Superior temporal gyrus (tissue), 1 donor: Measurements from ENCODE around the gene REXO1.
"Not testable (repeated sequence)": the region's sequence is repeated elsewhere in the genome, so short reads cannot be mapped to it uniquely, and the experiment has no call there.

Source experiments
- DNase-seq: peaks from one replicate; pipeline ENCODE4 v3.0.0-alpha.2; 2016; ENCODE audit errors: extremely low spot score

REXO1 gene

DNA sequence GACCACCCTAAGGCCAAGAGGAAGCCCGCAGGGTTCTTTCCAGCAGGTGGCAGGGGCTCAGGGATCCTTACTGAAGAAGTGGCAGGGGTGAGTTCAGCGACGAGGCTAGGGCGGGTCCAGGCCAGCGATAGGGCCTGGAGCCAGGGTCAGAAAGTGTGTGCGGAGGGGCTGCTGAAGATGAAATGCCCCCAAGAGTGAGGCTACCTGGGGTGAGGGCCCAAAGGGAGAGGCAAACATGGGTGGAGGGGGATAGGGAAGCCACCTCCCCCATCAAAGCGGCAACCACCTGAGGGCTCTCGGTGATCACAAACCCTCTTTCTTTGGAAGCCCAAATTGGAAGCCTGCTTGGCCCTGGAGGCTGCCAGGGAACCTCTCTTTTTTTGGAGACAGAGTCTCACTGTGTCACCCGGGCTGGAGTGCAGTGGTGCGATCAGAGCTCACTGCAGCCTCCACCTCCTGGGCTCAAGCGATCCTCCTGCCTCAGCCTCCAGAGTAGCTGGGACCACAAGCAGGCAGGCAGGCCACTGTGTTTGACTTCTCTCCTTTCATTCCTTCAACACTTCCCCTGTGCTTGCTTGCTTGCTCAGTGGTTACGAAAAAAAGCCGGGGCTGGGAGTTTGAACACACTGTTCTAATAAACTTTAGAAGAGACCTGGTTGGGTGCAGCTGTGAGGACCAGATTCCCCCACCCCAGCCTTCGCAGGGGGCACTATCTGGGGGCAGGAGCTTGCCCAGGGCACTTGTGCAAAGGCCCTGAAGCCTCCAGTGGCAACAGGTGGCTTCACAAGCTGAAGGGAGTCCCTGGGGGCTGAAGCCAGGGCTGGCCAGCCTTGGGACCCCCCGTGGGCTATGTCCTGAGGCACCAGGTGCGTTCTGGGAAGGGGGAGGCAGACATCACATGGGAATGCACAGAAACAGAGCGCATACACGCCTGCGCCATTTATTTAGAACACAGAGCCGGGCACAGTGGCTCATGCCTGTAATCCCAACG, 34.8 kb downstream of the REXO1 start:
- no peak for DNase-seq

DNA sequence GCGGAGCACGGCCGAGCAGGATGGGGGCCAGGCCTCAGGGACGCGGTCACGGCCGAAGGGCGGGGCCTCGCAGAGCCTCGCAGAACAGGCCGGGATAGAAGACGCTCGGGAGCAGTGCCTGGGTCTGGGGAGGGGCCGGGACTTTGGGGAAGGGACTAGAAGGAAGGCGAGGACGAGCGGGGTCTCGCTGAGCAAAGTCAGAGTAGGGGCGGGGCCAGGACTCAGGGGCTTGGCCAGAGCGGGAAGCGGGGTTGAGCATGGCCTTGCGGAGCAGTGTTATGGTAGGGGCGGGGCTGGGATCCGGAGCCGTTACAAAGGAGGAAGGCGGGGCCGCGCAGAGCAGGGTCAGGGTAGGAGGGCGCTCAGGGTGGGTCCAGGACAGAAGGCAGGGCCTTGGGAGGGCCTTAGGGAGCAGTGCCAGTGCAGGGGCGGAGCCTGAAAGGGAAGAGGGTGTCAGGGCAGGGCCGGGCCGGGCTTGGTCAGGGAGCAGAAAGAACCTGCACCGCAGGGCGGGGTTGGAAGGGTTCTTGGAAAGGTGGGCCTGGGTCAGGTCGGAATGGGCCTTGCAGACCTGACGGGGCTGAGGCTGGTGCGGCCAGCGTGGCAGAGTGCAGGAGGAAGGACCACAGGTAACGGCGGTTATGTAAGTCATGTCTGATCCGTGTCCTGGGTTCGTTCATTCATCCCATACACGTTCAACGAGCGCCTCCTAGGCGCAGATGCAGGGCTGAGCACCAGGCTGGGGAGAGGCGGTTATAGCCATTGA, 35.7 kb downstream of the REXO1 start:
- peak; percentile 60 for DNase-seq

DNA sequence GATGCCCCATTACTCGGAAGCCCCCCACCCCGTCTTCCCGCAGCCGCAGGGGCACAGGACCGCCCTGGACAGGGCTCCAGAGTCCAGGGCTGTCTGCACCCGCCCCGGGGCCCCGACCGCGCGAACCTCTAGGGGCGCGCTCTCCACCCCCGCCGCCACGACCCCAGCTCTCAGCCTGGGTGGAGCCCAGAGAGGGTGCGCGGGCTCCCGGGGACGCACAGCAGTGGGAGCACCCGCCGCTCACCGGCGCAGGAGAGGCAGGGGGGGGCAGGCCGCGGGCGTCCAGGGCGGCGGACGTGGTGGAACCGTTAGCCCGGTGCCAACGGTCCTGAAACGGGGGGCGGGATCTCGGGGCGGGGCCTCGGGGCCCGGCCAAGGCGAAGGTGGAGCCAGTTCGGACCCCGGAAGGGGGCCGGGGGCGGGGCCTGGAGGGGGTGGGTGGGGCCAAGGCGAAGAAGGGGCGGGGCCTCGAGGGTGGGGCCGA, 36.3 kb downstream of the REXO1 start, which contains the start of gene ATP8B3:
Gene ATP8B3 (minus strand): TSS at position 335 of the 484 bp plus-strand sequence. CDS start 540 bp downstream, outside the sequence.
- no peak for DNase-seq

DNA sequence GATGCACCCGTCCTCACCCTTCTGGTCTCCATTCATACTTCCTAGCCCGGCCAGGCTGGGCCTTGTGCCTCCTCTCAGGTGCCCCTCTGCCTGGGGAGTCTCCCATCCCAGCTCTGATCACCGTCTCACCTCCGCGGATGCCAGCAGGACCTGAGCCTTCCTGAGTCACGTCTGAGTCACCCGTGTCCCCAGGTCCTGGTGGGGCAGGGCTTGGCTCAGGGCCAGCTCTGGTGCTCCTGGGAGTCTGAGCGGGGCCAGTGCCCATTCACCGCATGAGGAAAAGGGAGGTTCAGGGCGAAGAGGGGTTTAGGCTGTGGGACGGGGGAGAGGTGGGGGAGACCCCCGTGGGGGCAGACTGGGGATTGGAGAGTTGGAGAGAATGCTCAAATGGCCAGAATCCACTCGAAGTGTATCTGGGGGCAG, 36.8 kb downstream of the REXO1 start:
- no peak for DNase-seq

DNA sequence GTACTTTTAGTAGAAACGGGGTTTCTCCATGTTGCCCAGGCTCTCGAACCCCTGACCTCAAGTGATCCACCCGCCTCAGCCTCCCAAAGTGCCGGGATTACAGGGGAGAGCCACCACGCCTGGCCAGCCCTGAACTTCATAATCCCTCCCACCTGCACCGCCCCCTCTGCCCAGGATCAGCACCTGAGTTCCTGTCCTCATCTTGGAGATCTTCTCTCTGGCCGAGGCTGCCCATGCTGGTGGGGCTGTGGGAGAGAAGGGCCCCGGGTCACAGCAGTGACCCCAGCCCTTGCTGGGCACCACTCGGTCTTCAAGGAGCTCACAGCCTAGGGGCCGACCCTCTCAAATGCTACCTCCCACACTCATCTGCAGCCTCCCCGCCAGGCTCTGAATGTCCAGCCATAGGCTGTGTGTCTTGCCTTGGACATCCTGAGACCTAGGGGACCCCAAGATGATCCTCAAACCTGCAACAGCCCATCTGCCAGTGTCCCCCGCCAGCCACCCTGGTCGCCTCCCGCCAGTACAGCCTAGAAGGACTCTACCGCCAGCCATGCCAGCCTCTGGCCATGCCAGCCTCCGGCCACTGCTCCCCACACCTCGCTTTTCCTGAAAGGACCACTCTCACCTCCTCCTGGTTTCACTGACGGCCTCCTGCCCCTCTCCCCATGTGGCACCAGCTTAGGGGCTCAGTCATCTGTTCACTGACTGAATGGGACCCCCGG, 37.7 kb downstream of the REXO1 start:
- no peak for DNase-seq

DNA sequence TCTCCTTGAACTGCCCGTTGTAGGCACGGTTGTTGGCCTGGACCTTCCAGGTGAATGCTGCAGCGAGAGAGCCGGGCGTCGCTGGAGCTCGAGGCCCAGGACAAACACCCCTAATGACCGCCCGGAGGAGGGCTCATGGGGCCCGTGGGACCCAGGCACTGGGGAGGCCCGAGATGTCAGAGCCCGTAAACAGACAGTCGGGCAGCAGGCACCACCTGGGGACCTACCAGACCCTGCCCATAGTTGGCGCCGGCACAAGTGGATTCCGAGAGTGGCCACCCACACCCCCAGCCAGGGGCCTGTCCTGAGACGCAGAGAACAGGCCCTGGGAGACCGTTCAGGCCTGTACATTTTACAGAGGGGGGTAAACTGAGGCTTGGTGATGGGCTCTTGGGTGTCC, 38.6 kb downstream of the REXO1 start:
- DNase-seq = no peak

DNA sequence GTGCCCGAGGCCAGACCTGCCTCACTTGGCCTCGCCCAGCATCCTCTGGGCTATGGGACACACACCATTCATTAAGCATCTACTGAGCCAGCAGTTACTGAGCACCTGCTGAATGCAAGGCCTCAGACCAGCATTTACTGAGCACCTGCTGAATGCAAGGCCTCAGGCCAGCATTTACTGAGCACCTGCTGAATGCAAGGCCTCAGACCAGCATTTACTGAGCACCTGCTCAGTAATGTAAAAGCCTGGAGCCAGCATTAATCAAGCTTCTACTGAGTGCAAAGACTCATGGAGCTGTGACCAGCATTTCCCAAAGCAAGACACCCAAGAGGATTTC, 39.9 kb downstream of the REXO1 start:
- DNase-seq = no peak

DNA sequence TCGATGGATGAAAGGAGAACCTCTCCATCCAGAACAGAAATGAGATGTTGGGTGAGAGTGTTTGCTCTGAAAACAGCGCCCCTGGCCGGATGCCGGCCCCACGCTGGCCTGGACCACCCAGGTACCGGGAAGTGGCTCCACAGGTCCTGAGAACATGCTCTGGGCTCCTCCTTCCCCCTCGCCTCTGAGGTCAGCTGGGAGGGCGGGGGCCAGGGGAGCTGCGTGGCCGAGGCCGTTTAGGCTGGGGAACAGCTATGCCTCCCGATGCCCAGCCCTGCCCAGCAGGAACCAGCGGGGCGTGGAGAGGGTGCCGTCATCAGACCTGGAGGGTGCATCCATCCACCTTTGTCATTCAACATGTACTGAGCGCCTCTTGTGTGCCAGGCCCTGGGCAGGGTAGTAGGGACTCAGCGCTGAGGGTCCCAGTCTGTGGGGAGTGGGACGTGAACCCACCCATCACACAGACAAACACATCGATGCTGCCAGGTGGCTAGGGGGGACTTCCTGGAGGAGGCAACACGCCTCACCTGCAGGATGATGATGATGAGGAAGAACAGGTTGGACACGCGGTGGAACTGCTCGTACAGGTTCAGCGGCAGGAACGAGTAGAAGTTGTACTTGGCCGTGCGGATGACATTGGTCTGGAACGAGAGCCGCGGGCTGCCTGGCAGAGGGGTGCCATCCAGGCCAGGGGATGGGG, 40.4 kb downstream of the REXO1 start:
- DNase-seq = no peak

DNA sequence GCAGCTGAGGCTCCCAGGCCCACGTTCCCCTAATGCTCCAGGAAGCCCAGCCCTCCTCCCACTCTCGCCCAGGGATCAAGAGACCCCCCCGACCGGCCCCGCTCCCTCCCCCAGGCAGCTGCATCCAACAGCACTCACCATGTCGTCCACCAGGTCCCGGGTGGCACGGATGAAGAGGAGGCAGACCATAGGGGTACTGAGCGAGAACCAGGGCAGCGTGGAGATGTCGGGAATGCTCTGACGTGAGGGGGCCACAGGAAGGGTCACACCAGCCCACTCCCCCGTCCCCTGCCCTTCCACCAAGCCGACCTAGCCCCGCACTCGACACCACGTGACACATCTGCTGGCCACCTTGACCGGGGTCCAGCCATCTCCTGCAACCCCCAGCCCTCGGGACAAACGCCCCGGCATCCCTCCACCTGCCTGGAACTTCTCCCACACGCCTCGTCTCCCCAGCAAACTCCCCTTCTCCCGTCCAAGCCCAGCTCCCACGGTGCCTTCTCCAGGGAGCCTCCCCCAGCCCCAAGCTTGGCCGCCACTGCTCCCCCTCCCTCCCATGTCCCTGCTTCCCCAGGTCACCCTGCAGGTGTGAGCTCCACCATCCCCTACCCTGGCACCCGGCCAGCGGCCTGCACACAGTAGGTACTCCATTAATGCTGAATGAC, 41.1 kb downstream of the REXO1 start:
- DNase-seq = no peak

DNA sequence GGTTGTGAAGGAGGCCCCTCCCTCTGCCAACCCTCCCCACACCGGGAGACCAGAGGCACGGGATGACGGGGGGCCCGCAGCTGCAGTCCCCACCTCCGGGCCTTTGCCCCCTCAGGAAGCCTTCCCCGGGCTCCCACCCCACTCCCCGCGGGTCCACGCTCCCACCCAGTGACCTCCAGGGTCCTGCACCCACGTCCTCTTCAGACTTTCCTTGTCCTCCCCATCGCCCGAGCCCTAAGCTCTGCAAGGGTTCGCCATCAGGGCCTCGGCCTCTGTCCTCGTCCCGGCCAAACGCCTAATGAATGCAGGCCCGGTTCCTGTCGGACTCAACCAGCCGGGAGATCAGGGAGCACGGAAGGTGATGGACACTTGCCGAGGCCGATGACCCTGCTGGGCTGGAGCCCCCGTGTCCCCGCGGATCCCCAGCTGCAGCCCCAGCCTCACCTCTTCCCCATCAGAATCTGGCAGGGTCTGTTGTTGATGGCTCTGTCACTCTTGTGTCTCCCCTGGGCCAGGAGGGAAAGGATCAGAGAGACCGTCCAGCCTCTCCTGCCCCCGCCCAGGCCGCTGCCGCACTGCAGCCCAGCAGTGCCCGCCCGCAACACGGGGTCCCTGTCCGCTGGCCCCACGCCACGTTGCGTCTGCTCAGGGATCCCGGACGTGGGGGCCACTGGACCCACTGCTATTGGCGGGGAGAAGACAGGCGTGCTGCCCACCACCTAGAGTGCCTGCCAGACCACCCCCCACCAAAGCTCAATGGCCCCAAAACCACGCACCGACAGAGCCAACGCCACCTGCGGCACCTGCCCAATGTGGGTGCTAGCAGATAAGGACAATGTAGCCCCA, 41.9 kb downstream of the REXO1 start:
- DNase-seq = no peak

DNA sequence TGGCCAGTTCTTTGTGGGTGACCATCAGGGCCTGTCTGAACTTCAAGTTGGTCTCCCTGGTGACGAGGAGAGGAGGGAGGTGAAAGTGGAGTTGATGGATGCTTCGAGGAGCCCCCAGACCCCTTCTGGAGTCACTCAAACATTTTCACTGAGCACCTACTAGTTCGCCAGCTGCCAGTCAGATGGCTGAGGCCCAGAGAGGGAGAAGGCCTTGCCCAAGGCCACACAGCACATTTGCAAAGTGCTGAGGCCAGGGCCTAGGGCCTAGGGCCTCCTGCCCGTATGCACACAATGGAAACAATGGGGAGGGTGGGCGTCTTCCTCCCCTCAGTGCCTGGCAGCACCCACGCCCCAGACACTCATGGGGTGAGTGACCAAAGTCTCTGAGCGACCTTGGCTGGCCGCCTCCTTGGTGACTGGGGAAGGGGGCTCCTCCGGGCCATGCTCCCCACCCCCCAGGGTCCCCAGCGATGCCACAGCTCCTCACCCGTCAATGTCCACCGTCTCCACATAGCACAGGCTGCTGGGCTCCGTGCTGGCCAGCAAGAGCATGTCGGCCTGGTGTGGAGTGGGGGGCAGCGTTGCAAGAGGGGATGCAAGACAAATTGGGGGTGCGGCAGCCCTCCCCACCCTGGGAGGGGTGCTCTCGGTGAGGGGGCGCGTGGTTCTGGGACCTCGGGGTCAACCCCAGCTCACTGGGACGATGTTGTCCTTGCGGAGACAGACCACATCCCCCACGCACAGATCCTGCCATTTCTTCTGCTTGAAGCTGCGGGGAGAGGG, 42.7 kb downstream of the REXO1 start:
- DNase-seq = no peak

DNA sequence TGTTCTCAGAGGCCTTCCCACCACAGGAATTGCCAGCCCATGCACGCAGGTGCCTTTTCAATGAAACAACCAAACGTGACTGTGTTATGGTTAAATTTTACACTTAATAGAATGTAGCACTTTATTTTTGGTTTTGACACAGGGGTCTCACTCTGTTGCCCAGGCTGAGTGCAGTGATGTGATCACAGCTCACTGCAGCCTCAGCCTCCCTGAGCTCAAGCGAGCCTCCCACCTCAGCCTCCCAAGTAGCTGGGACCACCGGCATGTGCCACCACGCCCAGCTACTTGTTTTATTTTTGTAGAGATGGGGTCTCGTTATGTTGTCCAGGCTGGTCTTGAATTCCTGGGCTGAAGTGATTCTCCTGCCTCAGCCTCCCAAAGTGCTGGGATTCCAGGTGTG, 43.4 kb downstream of the REXO1 start:
- no peak for DNase-seq

DNA sequence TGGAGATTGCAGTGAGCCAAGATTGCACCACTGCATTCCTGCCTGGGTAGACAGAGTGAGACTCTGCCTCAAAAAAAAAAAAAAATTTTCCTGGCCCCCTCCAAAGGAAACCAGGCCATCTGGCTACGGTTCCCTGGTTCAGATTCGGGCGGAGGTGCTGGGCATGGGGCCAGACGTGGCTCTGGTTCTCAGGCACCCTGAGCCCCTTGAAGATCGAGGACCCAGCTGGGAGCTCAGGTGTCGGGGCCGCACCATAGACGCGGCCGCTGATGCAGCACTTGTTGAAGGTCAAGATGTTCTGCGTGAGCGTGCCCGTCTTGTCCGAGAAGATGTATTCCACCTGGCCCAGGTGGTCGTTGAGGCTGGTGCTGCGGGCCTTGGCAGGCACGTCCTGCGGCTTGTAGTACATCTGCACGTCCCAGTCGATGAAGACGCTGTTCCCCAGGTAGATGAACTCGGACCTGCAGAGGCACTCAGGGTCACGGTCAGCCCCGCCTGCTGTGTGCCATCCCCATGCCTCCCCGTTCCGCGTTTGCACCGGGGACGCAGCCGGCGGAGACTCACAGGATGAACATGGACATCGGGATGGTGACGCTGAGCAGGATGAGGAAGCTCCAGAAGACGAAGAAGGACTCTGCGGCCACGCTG, 48.5 kb downstream of the REXO1 start:
- no peak for DNase-seq

DNA sequence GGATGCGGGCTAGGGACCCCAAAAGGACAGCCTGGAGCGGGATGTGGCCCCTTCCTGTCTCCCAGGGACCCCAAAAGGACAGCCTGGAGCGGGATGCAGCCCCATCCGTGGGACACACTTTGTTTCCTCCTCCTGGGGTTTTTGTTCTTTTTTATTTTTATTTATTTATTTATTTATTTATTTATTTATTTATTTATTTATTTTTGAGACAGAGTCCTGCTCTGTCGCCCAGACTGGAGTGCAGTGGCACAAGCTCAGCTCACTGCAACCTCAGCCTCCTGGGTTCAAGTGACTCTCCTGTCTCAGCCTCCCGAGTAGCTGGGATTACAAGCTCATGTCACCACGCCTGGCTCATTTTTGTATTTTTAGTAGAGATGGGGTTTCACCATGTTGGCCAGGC, 51.0 kb downstream of the REXO1 start:
- DNase-seq = not testable (repeated sequence)

DNA sequence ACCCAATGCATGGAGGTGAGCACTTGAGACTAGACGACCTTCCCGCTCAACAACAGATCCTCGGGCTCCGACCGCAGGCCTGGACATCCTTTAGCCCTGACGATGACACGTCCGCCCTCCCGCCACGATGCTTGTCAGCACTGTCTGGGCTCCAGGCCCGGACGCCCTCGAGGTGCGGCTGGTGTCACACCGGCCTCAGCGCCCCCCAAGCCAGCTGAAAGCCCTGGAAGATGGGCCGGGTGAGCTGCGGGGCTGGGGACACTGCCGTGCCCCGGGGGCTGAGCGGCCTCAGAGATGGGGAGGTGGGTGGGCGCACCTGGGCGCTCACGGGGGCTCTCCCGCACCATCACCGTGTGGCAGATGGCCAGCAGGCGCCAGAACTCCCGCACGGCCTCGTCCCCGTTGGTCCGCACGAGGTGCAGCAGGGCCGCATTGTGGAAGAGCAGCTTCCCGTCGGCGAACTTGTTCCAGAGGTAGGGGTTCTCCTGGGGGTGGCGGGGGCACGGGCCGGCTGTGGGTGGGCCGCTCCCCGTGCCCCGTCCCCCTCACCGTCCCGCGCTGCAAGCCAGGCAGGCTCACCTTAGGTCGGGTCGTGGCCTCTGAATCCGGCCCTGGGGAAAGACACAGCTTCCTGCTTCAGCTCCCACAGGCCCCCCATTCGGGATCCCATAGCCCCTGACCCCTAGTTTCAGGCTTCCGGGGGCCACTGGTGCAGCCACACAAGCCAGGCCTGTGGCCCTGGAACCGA, 51.7 kb downstream of the REXO1 start:
- DNase-seq = no peak

DNA sequence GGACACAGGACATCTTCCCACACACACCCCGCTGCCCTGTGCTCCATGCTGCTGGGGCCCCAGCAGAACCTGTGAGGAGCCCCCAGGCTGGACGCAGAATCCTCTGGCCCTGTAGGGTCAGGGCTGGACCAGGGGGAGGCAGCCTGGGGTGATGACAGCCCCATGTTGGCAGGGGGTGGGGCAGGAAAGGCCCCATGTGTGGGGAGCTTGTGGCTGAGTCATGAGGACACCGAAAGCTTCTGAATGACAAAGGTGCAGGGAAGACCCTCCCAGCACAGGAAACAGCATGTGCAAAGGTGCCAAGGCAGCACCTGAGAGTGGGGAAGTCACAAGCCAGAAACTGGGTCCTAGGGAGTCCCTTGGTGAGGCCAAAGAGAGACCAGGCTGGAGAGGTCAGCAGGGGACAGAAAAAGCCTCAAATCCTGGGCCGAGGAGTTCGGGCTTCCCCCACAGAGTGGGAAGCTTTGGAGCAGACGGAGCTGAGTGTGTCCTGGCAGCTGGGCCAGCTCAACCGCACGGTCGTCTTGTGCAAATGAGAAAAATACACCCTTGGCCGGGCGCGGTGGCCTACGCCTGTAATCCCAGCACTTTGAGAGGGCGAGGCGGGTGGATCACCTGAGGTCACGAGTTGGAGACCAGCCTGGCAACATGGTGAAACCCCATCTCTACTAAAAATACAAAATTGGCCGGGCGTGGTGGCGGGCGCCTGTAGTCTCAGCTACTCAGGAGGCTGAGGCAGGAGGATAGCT, 53.7 kb downstream of the REXO1 start:
- no peak for DNase-seq

DNA sequence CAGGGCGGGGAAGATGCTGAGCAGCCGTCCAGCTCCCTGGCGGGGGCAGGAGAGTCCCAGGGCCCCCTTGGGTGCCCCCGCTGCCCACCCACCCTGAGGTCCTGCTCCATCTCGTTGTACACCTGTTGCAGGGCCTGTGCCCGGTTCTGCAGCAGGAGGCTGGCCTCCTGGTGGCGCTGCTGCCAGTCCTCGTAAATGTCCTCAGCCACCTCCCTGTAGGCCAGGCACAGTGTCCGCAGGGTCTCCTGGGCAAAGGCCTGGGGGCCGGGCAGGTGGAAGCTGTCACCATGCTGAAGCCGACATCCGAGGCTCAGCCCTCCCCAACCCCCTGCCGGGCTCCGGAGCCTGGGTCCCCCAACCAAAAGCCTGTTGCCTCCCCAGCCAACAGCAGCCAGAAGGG, 56.4 kb downstream of the REXO1 start:
- no peak for DNase-seq
